Caco-2 (cell line): ENCODE measurements around the gene PTPRO. TPM values are rescaled to one million over a fixed set of nuclear protein-coding genes. Genes with fewer than 3 reads are reported as not detected.

Source experiments
- BruUV-seq: library from RNA; stranded (reverse); fragments of 400-500 nt; replicated peaks from 2 replicates; lab custom pipeline; 2021; lab: Mats Ljungman, UMichigan
- CTCF ChIA-PET: fragments of 300-600 bp; sonication (Branson Sonifier 250); formaldehyde crosslinking; loops from one replicate; lab custom pipeline; 2022; ENCODE audit warnings: antibody characterized with exemption; lab: Charles Lee
- POLR2A ChIA-PET: fragments of 300-600 bp; sonication (Branson Sonifier 250); formaldehyde crosslinking; loops from one replicate; lab custom pipeline; 2022; ENCODE audit warnings: antibody characterized with exemption; lab: Charles Lee
- DNase-seq, 2 experiments: peaks; one replicate each; pipeline versions ENCODE4 v3.0.0 to v3.0.0-alpha.2; 2020 to 2022
- H3K27me3 ChIP-seq: replicated peaks from 2 replicates; pipeline ENCODE4 v1.6.0; 2011; ENCODE audit warnings: low read length; ENCODE audit not compliant: control insufficient read depth, insufficient read depth
- H3K36me3 ChIP-seq: 2 replicates; pipeline ENCODE4 v1.5.1; 2011; ENCODE audit warnings: low read length; ENCODE audit not compliant: control insufficient read depth, insufficient read depth
- H3K4me1 ChIP-seq: fragments of 250-450 bp; sonication (Bioruptor Pico); 2 replicates; pipeline ENCODE4 v1.5.1; 2020; ENCODE audit warnings: mild to moderate bottlenecking
- H3K4me3 ChIP-seq: 2 replicates; pipeline ENCODE4 v1.5.1; 2011; ENCODE audit warnings: low read depth, mild to moderate bottlenecking, control low read depth, low read length
- H3K9me3 ChIP-seq: fragments of 250-450 bp; sonication (Bioruptor Pico); 2 replicates; pipeline ENCODE4 v1.5.1; 2020; ENCODE audit warnings: mild to moderate bottlenecking, moderate library complexity
- H3K27ac Mint-ChIP-seq: one replicate; pipeline ENCODE4 v1.8.0; 2022; ENCODE audit warnings: mixed read lengths; ENCODE audit not compliant: unreplicated experiment
- H3K27me3 Mint-ChIP-seq: one replicate; pipeline ENCODE4 v1.8.0; 2022; ENCODE audit warnings: mixed read lengths; ENCODE audit not compliant: insufficient read depth, unreplicated experiment
- H3K36me3 Mint-ChIP-seq: one replicate; pipeline ENCODE4 v1.8.0; 2022; ENCODE audit warnings: mild to moderate bottlenecking, mixed read lengths; ENCODE audit not compliant: insufficient read depth, unreplicated experiment
- H3K4me1 Mint-ChIP-seq: one replicate; pipeline ENCODE4 v1.8.0; 2022; ENCODE audit warnings: low read depth, mixed read lengths; ENCODE audit not compliant: unreplicated experiment
- H3K4me3 Mint-ChIP-seq: one replicate; pipeline ENCODE4 v1.8.0; 2022; ENCODE audit warnings: mild to moderate bottlenecking, moderate library complexity, mixed read lengths; ENCODE audit not compliant: unreplicated experiment
- H3K9me3 Mint-ChIP-seq: one replicate; pipeline ENCODE4 v1.8.0; 2022; ENCODE audit warnings: mixed read lengths; ENCODE audit not compliant: unreplicated experiment
- intact Hi-C: fragments of 100-400 bp; cut with micrococcal nuclease; formaldehyde crosslinking; loops from one replicate; pipeline ENCODE4 v1.10.0; 2022; ENCODE audit not compliant: unreplicated experiment
- total RNA-seq: library from RNA; stranded (reverse); gene quantifications from 2 replicates; pipeline ENCODE4 v1.2.3, GENCODE V29; 2022
- TF ChIP-seq, protein P1 (sequence below), 2 experiments: fragments of 200-600 bp in 1 of 2; IDR thresholded peaks; 1 replicate in 1 of 2; 2 replicates in 1 of 2; pipeline versions ENCODE4 v1.5.1 to v1.8.0; 2011 to 2022; ENCODE audit warnings: antibody characterized with exemption in 1 of 2, control low read depth in 1 of 2, inconsistent platforms in 1 of 2, low read depth in 1 of 2, low read length in 1 of 2, mild to moderate bottlenecking in 1 of 2, moderate library complexity in 1 of 2; ENCODE audit not compliant: insufficient read depth in 1 of 2, severe bottlenecking in 1 of 2, unreplicated experiment in 1 of 2

PTPRO gene
- total RNA-seq, 1 experiment from 2014 or later = not detected

GRCh38 chr12:15318841-15319240, 3.5 kb upstream of the PTPRO start:
- no peak overlapping the region for H3K4me3 Mint-ChIP-seq
- no peaks in the 10 kb centered on the region for H3K4me1 ChIP-seq
- POLR2A ChIA-PET = no interaction called here
- no peaks in the 10 kb centered on the region for H3K4me1 Mint-ChIP-seq
- H3K36me3 Mint-ChIP-seq = no peaks in the 10 kb centered on the region
- H3K27ac Mint-ChIP-seq = no peak overlapping the region
- H3K9me3 Mint-ChIP-seq = no peaks in the 10 kb centered on the region
- no TSS peak for BruUV-seq
- H3K36me3 ChIP-seq = no peaks in the 10 kb centered on the region
- CTCF ChIA-PET = no interaction called here
- no peak for DNase-seq
- TF ChIP-seq, protein P1, sequence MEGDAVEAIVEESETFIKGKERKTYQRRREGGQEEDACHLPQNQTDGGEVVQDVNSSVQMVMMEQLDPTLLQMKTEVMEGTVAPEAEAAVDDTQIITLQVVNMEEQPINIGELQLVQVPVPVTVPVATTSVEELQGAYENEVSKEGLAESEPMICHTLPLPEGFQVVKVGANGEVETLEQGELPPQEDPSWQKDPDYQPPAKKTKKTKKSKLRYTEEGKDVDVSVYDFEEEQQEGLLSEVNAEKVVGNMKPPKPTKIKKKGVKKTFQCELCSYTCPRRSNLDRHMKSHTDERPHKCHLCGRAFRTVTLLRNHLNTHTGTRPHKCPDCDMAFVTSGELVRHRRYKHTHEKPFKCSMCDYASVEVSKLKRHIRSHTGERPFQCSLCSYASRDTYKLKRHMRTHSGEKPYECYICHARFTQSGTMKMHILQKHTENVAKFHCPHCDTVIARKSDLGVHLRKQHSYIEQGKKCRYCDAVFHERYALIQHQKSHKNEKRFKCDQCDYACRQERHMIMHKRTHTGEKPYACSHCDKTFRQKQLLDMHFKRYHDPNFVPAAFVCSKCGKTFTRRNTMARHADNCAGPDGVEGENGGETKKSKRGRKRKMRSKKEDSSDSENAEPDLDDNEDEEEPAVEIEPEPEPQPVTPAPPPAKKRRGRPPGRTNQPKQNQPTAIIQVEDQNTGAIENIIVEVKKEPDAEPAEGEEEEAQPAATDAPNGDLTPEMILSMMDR (IDR thresholded peaks at IDR 0.05; ENCODE audit: insufficient read depth in 1 of 2, low read depth in 1 of 2, low read length in 1 of 2, severe bottlenecking in 1 of 2, unreplicated experiment in 1 of 2) = no peak
- H3K4me3 ChIP-seq = no peak overlapping the region
- H3K27me3 Mint-ChIP-seq = peaks cover 4% of the 10 kb centered on the region
- intact Hi-C loops = no loop called here
- H3K9me3 ChIP-seq = no peaks in the 10 kb centered on the region
- H3K27me3 ChIP-seq = no peaks in the 10 kb centered on the region

- intact Hi-C loops = no loop called here
- no peaks in the 10 kb centered on the region for H3K4me1 Mint-ChIP-seq
- H3K4me3 Mint-ChIP-seq = no peak overlapping the region
- H3K36me3 Mint-ChIP-seq = no peaks in the 10 kb centered on the region
- Histone ChIP-seq H3K4me1 (no peaks in the 10 kb centered on the region), H3K36me3 (no peaks in the 10 kb centered on the region), H3K4me3 (no peak overlapping the region), H3K27me3 (no peaks in the 10 kb centered on the region), H3K9me3 (no peaks in the 10 kb centered on the region)
- BruUV-seq = no TSS peak
- ChIA-PET CTCF (no interaction called here), POLR2A (no interaction called here)
- peaks cover 7% of the 10 kb centered on the region for H3K27me3 Mint-ChIP-seq
- H3K9me3 Mint-ChIP-seq = no peaks in the 10 kb centered on the region
- no peak overlapping the region for H3K27ac Mint-ChIP-seq
- TF ChIP-seq, protein P1 (IDR thresholded peaks at IDR 0.05; ENCODE audit: insufficient read depth in 1 of 2, low read depth in 1 of 2, low read length in 1 of 2, severe bottlenecking in 1 of 2, unreplicated experiment in 1 of 2) = no peak
- DNase-seq = no peak
These were observed 1.4 kb upstream of the PTPRO start for GRCh38 chr12:15320881-15321280.

GRCh38 chr12:15323480-15323879, 1.2 kb downstream of the PTPRO start:
- Histone ChIP-seq H3K4me1 (no peaks in the 10 kb centered on the region), H3K27me3 (no peaks in the 10 kb centered on the region), H3K4me3 (no peak overlapping the region), H3K36me3 (no peaks in the 10 kb centered on the region), H3K9me3 (no peaks in the 10 kb centered on the region)
- H3K27me3 Mint-ChIP-seq = peaks cover 17% of the 10 kb centered on the region
- no peak overlapping the region for H3K27ac Mint-ChIP-seq
- POLR2A ChIA-PET = no interaction called here
- no TSS peak for BruUV-seq
- H3K9me3 Mint-ChIP-seq = no peaks in the 10 kb centered on the region
- no peak for DNase-seq
- no peaks in the 10 kb centered on the region for H3K4me1 Mint-ChIP-seq
- H3K4me3 Mint-ChIP-seq = no peak overlapping the region
- TF ChIP-seq, protein P1 (IDR thresholded peaks at IDR 0.05; ENCODE audit: insufficient read depth in 1 of 2, low read depth in 1 of 2, low read length in 1 of 2, severe bottlenecking in 1 of 2, unreplicated experiment in 1 of 2) = no peak
- H3K36me3 Mint-ChIP-seq = no peaks in the 10 kb centered on the region
- CTCF ChIA-PET = no interaction called here
- intact Hi-C loops = no loop called here
